Measurements from ENCODE around the gene MYH7B.

MYH7B gene

DNA sequence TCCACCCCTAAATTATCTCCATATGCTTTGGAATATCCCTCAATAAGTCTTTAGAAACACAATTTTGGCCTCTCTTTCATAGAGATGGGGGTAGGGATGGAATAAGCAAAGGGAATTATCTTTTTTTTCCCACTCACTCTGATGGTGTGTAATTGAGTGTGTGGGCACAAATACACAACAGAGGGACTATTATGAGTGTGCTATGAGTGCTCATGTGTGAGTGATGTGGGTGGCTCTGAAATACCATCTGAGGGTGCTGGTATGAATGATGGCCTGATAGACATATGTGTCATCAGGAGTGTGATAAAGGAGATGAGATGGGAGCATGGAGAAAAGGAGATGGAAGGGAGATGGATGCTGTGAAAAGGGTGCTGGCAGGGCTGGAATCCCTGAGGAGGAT, 35.6 kb upstream of the MYH7B start:
- Histone ChIP-seq H3K4me3 (replicated peaks; ENCODE audit: low read depth, low read length) (no peak overlapping the region), H3K27me3 (replicated peaks; ENCODE audit: control insufficient read depth, insufficient read depth, low read length) (no peaks in the 10 kb centered on the region), H3K36me3 (ENCODE audit: control insufficient read depth, insufficient read depth, low read length) (no peaks in the 10 kb centered on the region; the same call in 1 of the 2 replicates)
- no peak for DNase-seq (ENCODE audit: extremely low read depth, insufficient read length)
- TF ChIP-seq, protein P1, sequence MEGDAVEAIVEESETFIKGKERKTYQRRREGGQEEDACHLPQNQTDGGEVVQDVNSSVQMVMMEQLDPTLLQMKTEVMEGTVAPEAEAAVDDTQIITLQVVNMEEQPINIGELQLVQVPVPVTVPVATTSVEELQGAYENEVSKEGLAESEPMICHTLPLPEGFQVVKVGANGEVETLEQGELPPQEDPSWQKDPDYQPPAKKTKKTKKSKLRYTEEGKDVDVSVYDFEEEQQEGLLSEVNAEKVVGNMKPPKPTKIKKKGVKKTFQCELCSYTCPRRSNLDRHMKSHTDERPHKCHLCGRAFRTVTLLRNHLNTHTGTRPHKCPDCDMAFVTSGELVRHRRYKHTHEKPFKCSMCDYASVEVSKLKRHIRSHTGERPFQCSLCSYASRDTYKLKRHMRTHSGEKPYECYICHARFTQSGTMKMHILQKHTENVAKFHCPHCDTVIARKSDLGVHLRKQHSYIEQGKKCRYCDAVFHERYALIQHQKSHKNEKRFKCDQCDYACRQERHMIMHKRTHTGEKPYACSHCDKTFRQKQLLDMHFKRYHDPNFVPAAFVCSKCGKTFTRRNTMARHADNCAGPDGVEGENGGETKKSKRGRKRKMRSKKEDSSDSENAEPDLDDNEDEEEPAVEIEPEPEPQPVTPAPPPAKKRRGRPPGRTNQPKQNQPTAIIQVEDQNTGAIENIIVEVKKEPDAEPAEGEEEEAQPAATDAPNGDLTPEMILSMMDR (IDR thresholded peaks at IDR 0.05; ENCODE audit: insufficient read depth, low read length, poor library complexity, severe bottlenecking): no peak

- H3K4me3 ChIP-seq (replicated peaks; ENCODE audit: low read depth, low read length): no peak overlapping the region
- DNase-seq (ENCODE audit: extremely low read depth, insufficient read length): no peak
- TF ChIP-seq, protein P1 (IDR thresholded peaks at IDR 0.05; ENCODE audit: insufficient read depth, low read length, poor library complexity, severe bottlenecking): no peak
- H3K27me3 ChIP-seq (replicated peaks; ENCODE audit: control insufficient read depth, insufficient read depth, low read length): no peaks in the 10 kb centered on the region
- H3K36me3 ChIP-seq (ENCODE audit: control insufficient read depth, insufficient read depth, low read length): peaks cover 4% of the 10 kb centered on the region
Observed at GRCh38 chr20:34921436-34921835, 34.2 kb upstream of the MYH7B start.

- Histone ChIP-seq H3K27me3 (replicated peaks; ENCODE audit: control insufficient read depth, insufficient read depth, low read length) (no peaks in the 10 kb centered on the region), H3K4me3 (replicated peaks; ENCODE audit: low read depth, low read length) (no peak overlapping the region), H3K36me3 (ENCODE audit: control insufficient read depth, insufficient read depth, low read length) (peaks cover 9% of the 10 kb centered on the region)
- no peak for DNase-seq (ENCODE audit: extremely low read depth, insufficient read length)
- TF ChIP-seq, protein P1 (IDR thresholded peaks at IDR 0.05; ENCODE audit: insufficient read depth, low read length, poor library complexity, severe bottlenecking): no peak
Observed at GRCh38 chr20:34922654-34923381, 32.9 kb upstream of the MYH7B start.

DNA sequence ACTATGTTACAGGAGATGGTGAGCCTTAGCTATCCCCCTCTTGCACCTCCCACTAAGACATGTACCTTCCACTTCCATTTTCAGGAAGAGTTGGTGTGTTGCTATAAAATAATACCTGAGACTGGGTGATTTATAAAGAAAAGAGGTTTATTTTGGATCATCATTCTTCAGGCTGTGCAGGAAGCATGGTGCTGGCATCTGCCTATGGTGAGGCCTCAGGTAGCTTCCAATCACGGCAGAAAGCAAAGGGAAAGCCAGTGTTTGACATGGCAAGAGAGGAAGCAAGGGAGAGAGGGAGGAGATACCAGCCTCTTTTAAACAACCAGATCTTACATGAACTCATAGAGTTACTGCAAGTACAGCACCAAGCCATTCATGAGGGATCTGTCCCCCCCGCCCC, 32.3 kb upstream of the MYH7B start:
- no peak overlapping the region for H3K4me3 ChIP-seq (replicated peaks; ENCODE audit: low read depth, low read length)
- TF ChIP-seq, protein P1 (IDR thresholded peaks at IDR 0.05; ENCODE audit: insufficient read depth, low read length, poor library complexity, severe bottlenecking): no peak
- no peaks in the 10 kb centered on the region for H3K27me3 ChIP-seq (replicated peaks; ENCODE audit: control insufficient read depth, insufficient read depth, low read length)
- peaks cover 10% of the 10 kb centered on the region for H3K36me3 ChIP-seq (ENCODE audit: control insufficient read depth, insufficient read depth, low read length)
- no peak for DNase-seq (ENCODE audit: extremely low read depth, insufficient read length)

DNA sequence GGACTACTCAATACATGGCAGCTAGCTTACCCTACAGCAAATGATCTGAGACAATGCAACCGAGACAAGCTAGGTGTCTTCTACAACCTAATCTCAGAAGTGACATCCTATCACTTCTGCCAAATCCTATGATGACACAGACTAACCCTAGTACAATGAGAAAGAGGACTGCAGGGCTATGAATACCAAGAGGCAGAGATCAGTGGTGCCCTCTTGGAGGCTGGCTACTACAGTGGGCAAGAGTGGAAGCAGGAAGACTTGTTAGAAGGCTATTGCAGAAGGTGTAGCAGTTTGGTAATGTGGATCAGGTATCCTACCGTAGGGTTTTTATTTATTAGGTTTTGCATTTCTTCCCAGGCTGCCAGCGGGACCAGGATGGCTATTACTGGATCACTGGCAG, 30.3 kb upstream of the MYH7B start:
- H3K36me3 ChIP-seq (ENCODE audit: control insufficient read depth, insufficient read depth, low read length): peaks cover 11% of the 10 kb centered on the region
- DNase-seq (ENCODE audit: extremely low read depth, insufficient read length): no peak
- TF ChIP-seq, protein P1 (IDR thresholded peaks at IDR 0.05; ENCODE audit: insufficient read depth, low read length, poor library complexity, severe bottlenecking): no peak
- H3K27me3 ChIP-seq (replicated peaks; ENCODE audit: control insufficient read depth, insufficient read depth, low read length): no peaks in the 10 kb centered on the region
- no peak overlapping the region for H3K4me3 ChIP-seq (replicated peaks; ENCODE audit: low read depth, low read length)

Data from GM06990 (cell line).